ENCODE measurements around the gene ARHGAP22.

Gene ARHGAP22

GRCh38 chr10:48590945-48591344 is 13.9 kb downstream of the ARHGAP22 start:
- Histone ChIP-seq H2AFZ (ENCODE audit: low read length) (no peak overlapping the region), H3K27me3 (replicated peaks; ENCODE audit: insufficient read depth, low read length) (no peaks in the 10 kb centered on the region), H3K9me3 (replicated peaks; ENCODE audit: insufficient read depth, low read length) (no peaks in the 10 kb centered on the region), H3K79me2 (ENCODE audit: low read length) (no peaks in the 10 kb centered on the region), H3K27ac (ENCODE audit: low read length) (no peak overlapping the region), H4K20me1 (ENCODE audit: insufficient read depth, low read length) (no peaks in the 10 kb centered on the region), H3K4me2 (ENCODE audit: low read depth, low read length) (no peak overlapping the region), H3K9me2 (replicated peaks; ENCODE audit: insufficient read depth, low read length) (no peaks in the 10 kb centered on the region), H3K36me3 (replicated peaks; ENCODE audit: insufficient read depth, low read length) (no peaks in the 10 kb centered on the region), H3K4me1 (ENCODE audit: low read length) (no peaks in the 10 kb centered on the region), H3K4me3 (ENCODE audit: low read length) (no peak overlapping the region), H3F3A (ENCODE audit: insufficient read depth, low read length) (no peaks in the 10 kb centered on the region), H3K9ac (ENCODE audit: low read length) (no peak overlapping the region)
- DNase-seq, result no peak
- no peak for TF ChIP-seq EZH2 (optimal IDR thresholded peaks at IDR 0.05; ENCODE audit: low read depth, low read length)
- no peak for TF ChIP-seq EZH2phosphoT487 (IDR thresholded peaks at IDR 0.05; ENCODE audit: low read length)
- TF ChIP-seq, protein P1, sequence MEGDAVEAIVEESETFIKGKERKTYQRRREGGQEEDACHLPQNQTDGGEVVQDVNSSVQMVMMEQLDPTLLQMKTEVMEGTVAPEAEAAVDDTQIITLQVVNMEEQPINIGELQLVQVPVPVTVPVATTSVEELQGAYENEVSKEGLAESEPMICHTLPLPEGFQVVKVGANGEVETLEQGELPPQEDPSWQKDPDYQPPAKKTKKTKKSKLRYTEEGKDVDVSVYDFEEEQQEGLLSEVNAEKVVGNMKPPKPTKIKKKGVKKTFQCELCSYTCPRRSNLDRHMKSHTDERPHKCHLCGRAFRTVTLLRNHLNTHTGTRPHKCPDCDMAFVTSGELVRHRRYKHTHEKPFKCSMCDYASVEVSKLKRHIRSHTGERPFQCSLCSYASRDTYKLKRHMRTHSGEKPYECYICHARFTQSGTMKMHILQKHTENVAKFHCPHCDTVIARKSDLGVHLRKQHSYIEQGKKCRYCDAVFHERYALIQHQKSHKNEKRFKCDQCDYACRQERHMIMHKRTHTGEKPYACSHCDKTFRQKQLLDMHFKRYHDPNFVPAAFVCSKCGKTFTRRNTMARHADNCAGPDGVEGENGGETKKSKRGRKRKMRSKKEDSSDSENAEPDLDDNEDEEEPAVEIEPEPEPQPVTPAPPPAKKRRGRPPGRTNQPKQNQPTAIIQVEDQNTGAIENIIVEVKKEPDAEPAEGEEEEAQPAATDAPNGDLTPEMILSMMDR (IDR thresholded peaks at IDR 0.05; ENCODE audit: low read length), result no peak

DNA sequence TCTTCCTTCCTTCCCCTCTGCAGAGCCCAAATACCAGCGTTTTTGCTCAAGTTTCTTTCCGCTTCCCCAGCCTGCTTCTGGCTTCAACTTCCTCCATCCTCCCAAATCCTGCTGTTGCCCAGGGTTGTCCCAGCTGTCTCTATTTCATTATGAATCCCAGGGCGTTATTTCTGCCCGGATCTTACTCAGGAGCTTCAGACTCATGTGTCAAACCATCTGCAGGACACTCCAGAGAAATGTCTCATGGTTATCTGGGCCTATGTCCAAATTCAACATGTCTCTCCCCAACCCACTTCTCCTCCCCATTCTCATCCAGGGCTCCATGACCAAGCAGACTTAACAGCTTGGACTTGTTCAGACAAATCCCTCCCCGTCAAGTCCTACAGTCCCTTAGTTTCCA is 15.6 kb downstream of the ARHGAP22 start:
- H2AFZ ChIP-seq (ENCODE audit: low read length), result no peak overlapping the region
- H4K20me1 ChIP-seq (ENCODE audit: insufficient read depth, low read length), result no peaks in the 10 kb centered on the region
- TF ChIP-seq EZH2phosphoT487 (IDR thresholded peaks at IDR 0.05; ENCODE audit: low read length) (no peak), EZH2 (optimal IDR thresholded peaks at IDR 0.05; ENCODE audit: low read depth, low read length) (no peak)
- TF ChIP-seq, protein P1 (IDR thresholded peaks at IDR 0.05; ENCODE audit: low read length), result no peak
- H3K79me2 ChIP-seq (ENCODE audit: low read length), result no peaks in the 10 kb centered on the region
- no peak overlapping the region for H3K4me3 ChIP-seq (ENCODE audit: low read length)
- no peaks in the 10 kb centered on the region for H3K9me2 ChIP-seq (replicated peaks; ENCODE audit: insufficient read depth, low read length)
- H3K4me1 ChIP-seq (ENCODE audit: low read length), result no peaks in the 10 kb centered on the region
- H3F3A ChIP-seq (ENCODE audit: insufficient read depth, low read length), result no peaks in the 10 kb centered on the region
- H3K36me3 ChIP-seq (replicated peaks; ENCODE audit: insufficient read depth, low read length), result no peaks in the 10 kb centered on the region
- no peak overlapping the region for H3K27ac ChIP-seq (ENCODE audit: low read length)
- H3K4me2 ChIP-seq (ENCODE audit: low read depth, low read length), result no peak overlapping the region
- no peaks in the 10 kb centered on the region for H3K9me3 ChIP-seq (replicated peaks; ENCODE audit: insufficient read depth, low read length)
- H3K27me3 ChIP-seq (replicated peaks; ENCODE audit: insufficient read depth, low read length), result no peaks in the 10 kb centered on the region
- DNase-seq, result no peak
- no peak overlapping the region for H3K9ac ChIP-seq (ENCODE audit: low read length)

DNA sequence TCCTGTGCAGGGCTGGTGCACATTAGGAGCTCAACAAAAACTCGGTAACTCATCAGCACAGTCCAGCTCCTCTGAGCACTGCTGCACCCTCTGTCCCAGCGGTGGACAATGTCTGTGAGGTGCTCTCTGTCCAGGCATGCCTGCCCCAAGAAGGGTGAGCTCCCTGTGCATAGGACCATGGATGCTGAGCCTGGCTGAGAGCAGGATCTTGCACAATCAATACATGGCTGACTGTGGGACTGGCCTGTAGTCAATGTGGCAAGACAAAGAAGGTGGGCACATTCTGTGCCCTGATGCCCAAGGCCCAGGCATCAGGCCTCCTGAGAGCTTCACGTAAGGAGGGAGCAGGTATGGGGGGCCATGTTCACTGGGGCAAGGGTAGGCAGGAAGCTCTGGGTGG is 17.1 kb downstream of the ARHGAP22 start:
- no peaks in the 10 kb centered on the region for H3K9me2 ChIP-seq (replicated peaks; ENCODE audit: insufficient read depth, low read length)
- no peak overlapping the region for H3K4me3 ChIP-seq (ENCODE audit: low read length)
- H3K27ac ChIP-seq (ENCODE audit: low read length), result no peak overlapping the region
- H3K27me3 ChIP-seq (replicated peaks; ENCODE audit: insufficient read depth, low read length), result no peaks in the 10 kb centered on the region
- H3K9me3 ChIP-seq (replicated peaks; ENCODE audit: insufficient read depth, low read length), result no peaks in the 10 kb centered on the region
- H3K4me2 ChIP-seq (ENCODE audit: low read depth, low read length), result no peak overlapping the region
- H3F3A ChIP-seq (ENCODE audit: insufficient read depth, low read length), result no peaks in the 10 kb centered on the region
- no peaks in the 10 kb centered on the region for H3K4me1 ChIP-seq (ENCODE audit: low read length)
- H3K9ac ChIP-seq (ENCODE audit: low read length), result no peak overlapping the region
- H3K36me3 ChIP-seq (replicated peaks; ENCODE audit: insufficient read depth, low read length), result no peaks in the 10 kb centered on the region
- TF ChIP-seq EZH2 (optimal IDR thresholded peaks at IDR 0.05; ENCODE audit: low read depth, low read length) (no peak), EZH2phosphoT487 (IDR thresholded peaks at IDR 0.05; ENCODE audit: low read length) (no peak)
- TF ChIP-seq, protein P1 (IDR thresholded peaks at IDR 0.05; ENCODE audit: low read length), result no peak
- H3K79me2 ChIP-seq (ENCODE audit: low read length), result no peaks in the 10 kb centered on the region
- no peak for DNase-seq
- H4K20me1 ChIP-seq (ENCODE audit: insufficient read depth, low read length), result no peaks in the 10 kb centered on the region
- H2AFZ ChIP-seq (ENCODE audit: low read length), result no peak overlapping the region

Data from MM.1S (cell line).